ENCODE data around the gene RALGPS1. TPM values are rescaled to one million over a fixed set of nuclear protein-coding genes. Genes with fewer than 3 reads are reported as not detected.
A peak's percentile ranks its signal among the peaks of the same experiment; 100 is the strongest.

The RALGPS1 gene
- total RNA-seq, 4 donors from 2014 or later = 4.6 to 11.9 (median 10.0) TPM

- H3K27me3 ChIP-seq = no peaks in the 10 kb centered on the region
- no peaks in the 10 kb centered on the region for H3K36me3 ChIP-seq
- intact Hi-C loops (cut with DNase I) = no loop called here
- 65% methylated on average over 5 of the region's 5 CpGs for WGBS
- peak; percentile 39 to 66 for TF ChIP-seq POLR2AphosphoS5 (IDR thresholded peaks at IDR 0.05)
- no peak for TF ChIP-seq POLR2A (IDR thresholded peaks at IDR 0.05; ENCODE audit: low read depth)
- no peak for TF ChIP-seq EP300 (IDR thresholded peaks at IDR 0.05)
- TF ChIP-seq CTCF (IDR thresholded peaks at IDR 0.05) = peak in 1 of 3 experiments; percentile 27
- H3K9me3 ChIP-seq = no peaks in the 10 kb centered on the region
- no peak overlapping the region for H3K4me3 ChIP-seq
- peaks cover 27 to 48% (median 39%) of the 10 kb centered on the region in 4 donors for H3K4me1 ChIP-seq
- DNase-seq (ENCODE audit: extremely low spot score) = no peak
- H3K27ac ChIP-seq (replicated peaks in 1 of 4) = peak overlapping the region in 1 of 4 donors; percentile 32
Measured at GRCh38 chr9:127159325-127159801, 244.8 kb downstream of the RALGPS1 start.

- TF ChIP-seq CTCF (IDR thresholded peaks at IDR 0.05) (no peak), POLR2A (IDR thresholded peaks at IDR 0.05; ENCODE audit: low read depth) (no peak), EP300 (IDR thresholded peaks at IDR 0.05) (no peak), POLR2AphosphoS5 (IDR thresholded peaks at IDR 0.05) (no peak)
- intact Hi-C loops (cut with DNase I) = no loop called here
- H3K36me3 ChIP-seq = no peaks in the 10 kb centered on the region
- no peak overlapping the region for H3K4me3 ChIP-seq
- DNase-seq (ENCODE audit: extremely low spot score) = no peak
- H3K27ac ChIP-seq (replicated peaks in 1 of 4) = peak overlapping the region in 2 of 4 donors; percentile 19 to 32
- H3K27me3 ChIP-seq = no peaks in the 10 kb centered on the region
- H3K9me3 ChIP-seq = no peaks in the 10 kb centered on the region
- H3K4me1 ChIP-seq = peaks cover 20 to 41% (median 33%) of the 10 kb centered on the region in 4 donors
- 88% methylated on average over 5 of the region's 10 CpGs for WGBS
Measured at GRCh38 chr9:127159949-127160610, 245.5 kb downstream of the RALGPS1 start.

- Histone ChIP-seq H3K4me1 (peaks cover 13 to 31% (median 26%) of the 10 kb centered on the region in 4 donors), H3K27me3 (no peaks in the 10 kb centered on the region), H3K27ac (replicated peaks in 1 of 4) (no peak overlapping the region), H3K4me3 (no peak overlapping the region), H3K9me3 (no peaks in the 10 kb centered on the region), H3K36me3 (no peaks in the 10 kb centered on the region)
- DNase-seq (ENCODE audit: extremely low spot score) = no peak
- intact Hi-C loops (cut with DNase I) = no loop called here
- WGBS = 95% methylated on average over 8 of the region's 9 CpGs
- no peak for TF ChIP-seq EP300 (IDR thresholded peaks at IDR 0.05)
- TF ChIP-seq POLR2AphosphoS5 (IDR thresholded peaks at IDR 0.05) = no peak
- no peak for TF ChIP-seq CTCF (IDR thresholded peaks at IDR 0.05)
- TF ChIP-seq POLR2A (IDR thresholded peaks at IDR 0.05; ENCODE audit: low read depth) = no peak
Measured at GRCh38 chr9:127161081-127161624, 246.6 kb downstream of the RALGPS1 start.

GRCh38 chr9:127162046-127162863 is 247.7 kb downstream of the RALGPS1 start:
- no peak overlapping the region for H3K27ac ChIP-seq (replicated peaks in 1 of 4)
- TF ChIP-seq EP300 (IDR thresholded peaks at IDR 0.05) = no peak
- no peak for TF ChIP-seq POLR2AphosphoS5 (IDR thresholded peaks at IDR 0.05)
- no peak for TF ChIP-seq CTCF (IDR thresholded peaks at IDR 0.05)
- TF ChIP-seq POLR2A (IDR thresholded peaks at IDR 0.05; ENCODE audit: low read depth) = no peak
- H3K27me3 ChIP-seq = no peaks in the 10 kb centered on the region
- 68% methylated on average over 8 of the region's 9 CpGs for WGBS
- no peak overlapping the region for H3K4me3 ChIP-seq
- DNase-seq (ENCODE audit: extremely low spot score) = no peak
- H3K4me1 ChIP-seq = peaks cover 13 to 31% (median 26%) of the 10 kb centered on the region in 4 donors
- intact Hi-C loops (cut with DNase I) = no loop called here
- H3K9me3 ChIP-seq = no peaks in the 10 kb centered on the region
- H3K36me3 ChIP-seq = peaks cover 0 to 4% (median under 1%) of the 10 kb centered on the region in 4 donors
